MCF 10A (cell line): ENCODE data around the gene NOL4L. TPM values are rescaled to one million over a fixed set of nuclear protein-coding genes. Genes with fewer than 3 reads are reported as not detected.

Experiments used
- BruUV-seq: library from RNA; stranded (reverse); fragments of 400-500 nt; replicated peaks from 2 replicates; lab custom pipeline; 2021; lab: Mats Ljungman, UMichigan
- CTCF ChIA-PET: fragments of 300-600 bp; sonication (Branson Sonifier 250); formaldehyde crosslinking; extraction: SDS; loops from one replicate; lab custom pipeline; 2021; ENCODE audit warnings: antibody characterized with exemption, inconsistent platforms; lab: Yijun Ruan, JAX
- POLR2A ChIA-PET: fragments of 300-600, 350-650 bp; sonication (Branson Sonifier 250); formaldehyde crosslinking; extraction: SDS; loops from one replicate; lab custom pipeline; 2020; ENCODE audit warnings: antibody characterized with exemption, inconsistent platforms; lab: Yijun Ruan, JAX
- DNase-seq: peaks from one replicate; pipeline ENCODE4 v3.0.0-alpha.2; 2018; ENCODE audit not compliant: unreplicated experiment
- H3K27ac Mint-ChIP-seq: one replicate; pipeline ENCODE4 v1.8.0; 2022; ENCODE audit warnings: mild to moderate bottlenecking, low read depth, mixed read lengths; ENCODE audit not compliant: unreplicated experiment
- H3K27me3 Mint-ChIP-seq: one replicate; pipeline ENCODE4 v1.8.0; 2022; ENCODE audit warnings: mixed read lengths; ENCODE audit not compliant: insufficient read depth, unreplicated experiment
- H3K36me3 Mint-ChIP-seq: one replicate; pipeline ENCODE4 v1.8.0; 2022; ENCODE audit warnings: mild to moderate bottlenecking, moderate library complexity, mixed read lengths; ENCODE audit not compliant: insufficient read depth, unreplicated experiment
- H3K4me1 Mint-ChIP-seq: one replicate; pipeline ENCODE4 v1.8.0; 2022; ENCODE audit warnings: mixed read lengths; ENCODE audit not compliant: insufficient read depth, unreplicated experiment
- H3K4me3 Mint-ChIP-seq: one replicate; pipeline ENCODE4 v1.8.0; 2022; ENCODE audit warnings: mild to moderate bottlenecking, moderate library complexity, mixed read lengths; ENCODE audit not compliant: unreplicated experiment
- H3K9me3 Mint-ChIP-seq: one replicate; pipeline ENCODE4 v1.8.0; 2022; ENCODE audit warnings: mixed read lengths; ENCODE audit not compliant: unreplicated experiment
- intact Hi-C: fragments of 100-400 bp; cut with micrococcal nuclease; formaldehyde crosslinking; loops from 2 replicates; pipeline ENCODE4 v1.14.1; 2022
- total RNA-seq: library from RNA; stranded (reverse); gene quantifications from 2 replicates; pipeline ENCODE4 v1.2.3, GENCODE V29; 2022
- TF ChIP-seq, protein P1 (sequence below): fragments of 200-600 bp; IDR thresholded peaks from one replicate; pipeline ENCODE4 v1.8.0; 2022; ENCODE audit warnings: antibody characterized with exemption, mild to moderate bottlenecking; ENCODE audit not compliant: unreplicated experiment

Gene NOL4L
- total RNA-seq, 1 experiment from 2014 or later, result 3.3 TPM

- Mint-ChIP-seq H3K4me1 (no peaks in the 10 kb centered on the region), H3K27me3 (peaks cover 47% of the 10 kb centered on the region), H3K9me3 (no peaks in the 10 kb centered on the region), H3K27ac (no peak overlapping the region), H3K36me3 (peaks cover 5% of the 10 kb centered on the region), H3K4me3 (no peak overlapping the region)
- BruUV-seq, result no TSS peak
- intact Hi-C loops, result no loop called here
- TF ChIP-seq, protein P1, sequence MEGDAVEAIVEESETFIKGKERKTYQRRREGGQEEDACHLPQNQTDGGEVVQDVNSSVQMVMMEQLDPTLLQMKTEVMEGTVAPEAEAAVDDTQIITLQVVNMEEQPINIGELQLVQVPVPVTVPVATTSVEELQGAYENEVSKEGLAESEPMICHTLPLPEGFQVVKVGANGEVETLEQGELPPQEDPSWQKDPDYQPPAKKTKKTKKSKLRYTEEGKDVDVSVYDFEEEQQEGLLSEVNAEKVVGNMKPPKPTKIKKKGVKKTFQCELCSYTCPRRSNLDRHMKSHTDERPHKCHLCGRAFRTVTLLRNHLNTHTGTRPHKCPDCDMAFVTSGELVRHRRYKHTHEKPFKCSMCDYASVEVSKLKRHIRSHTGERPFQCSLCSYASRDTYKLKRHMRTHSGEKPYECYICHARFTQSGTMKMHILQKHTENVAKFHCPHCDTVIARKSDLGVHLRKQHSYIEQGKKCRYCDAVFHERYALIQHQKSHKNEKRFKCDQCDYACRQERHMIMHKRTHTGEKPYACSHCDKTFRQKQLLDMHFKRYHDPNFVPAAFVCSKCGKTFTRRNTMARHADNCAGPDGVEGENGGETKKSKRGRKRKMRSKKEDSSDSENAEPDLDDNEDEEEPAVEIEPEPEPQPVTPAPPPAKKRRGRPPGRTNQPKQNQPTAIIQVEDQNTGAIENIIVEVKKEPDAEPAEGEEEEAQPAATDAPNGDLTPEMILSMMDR, result no peak
- ChIA-PET CTCF (no interaction called here), POLR2A (no interaction called here)
- DNase-seq, result no peak
These were observed 37.7 kb upstream of the NOL4L start for GRCh38 chr20:32622585-32623468.

GRCh38 chr20:32621891-32622584 is 36.9 kb upstream of the NOL4L start:
- H3K36me3 Mint-ChIP-seq, result peaks cover 5% of the 10 kb centered on the region
- H3K9me3 Mint-ChIP-seq, result no peaks in the 10 kb centered on the region
- no peaks in the 10 kb centered on the region for H3K4me1 Mint-ChIP-seq
- POLR2A ChIA-PET, result no interaction called here
- no TSS peak for BruUV-seq
- TF ChIP-seq, protein P1, result no peak
- no peak overlapping the region for H3K4me3 Mint-ChIP-seq
- CTCF ChIA-PET, result interaction anchor here (0.9 kb wide), 1 partner anchor 64 kb away, joined by 3 read pairs; no protein-coding TSS in a partner anchor
- H3K27ac Mint-ChIP-seq, result no peak overlapping the region
- intact Hi-C loops, result no loop called here
- DNase-seq, result no peak
- peaks cover 54% of the 10 kb centered on the region for H3K27me3 Mint-ChIP-seq

- POLR2A ChIA-PET, result no interaction called here
- no peaks in the 10 kb centered on the region for H3K4me1 Mint-ChIP-seq
- intact Hi-C loops, result no loop called here
- no TSS peak for BruUV-seq
- no peaks in the 10 kb centered on the region for H3K9me3 Mint-ChIP-seq
- H3K27ac Mint-ChIP-seq, result no peak overlapping the region
- CTCF ChIA-PET, result interaction anchor here (0.6 to 0.9 kb wide), 3 partner anchors 65 to 1009 kb away, joined by 3 to 5 read pairs (median 3); no protein-coding TSS in a partner anchor
- peaks cover 57% of the 10 kb centered on the region for H3K27me3 Mint-ChIP-seq
- no peak overlapping the region for H3K4me3 Mint-ChIP-seq
- H3K36me3 Mint-ChIP-seq, result peaks cover 5% of the 10 kb centered on the region
- TF ChIP-seq, protein P1, result no peak
- DNase-seq, result no peak
These were observed 36.1 kb upstream of the NOL4L start for GRCh38 chr20:32621071-32621890.
